GM21367 (cell line): ENCODE data around the gene TMEM59L.

Experiments used
- ATAC-seq: cut with Tn5 transposase; IDR thresholded peaks from one replicate; pipeline ENCODE4 v1.9.1; 2021; ENCODE audit not compliant: unreplicated experiment

TMEM59L gene

GRCh38 chr19:18656337-18657086, 43.8 kb downstream of the TMEM59L start:
- ATAC-seq, result no peak

- ATAC-seq, result no peak
These were observed 45.1 kb downstream of the TMEM59L start for GRCh38 chr19:18657590-18658365.

GRCh38 chr19:18658366-18658855, 45.7 kb downstream of the TMEM59L start:
- ATAC-seq, result no peak

GRCh38 chr19:18659281-18660050, 46.8 kb downstream of the TMEM59L start:
- no peak for ATAC-seq

GRCh38 chr19:18660051-18660910, 47.6 kb downstream of the TMEM59L start:
- ATAC-seq, result no peak

- no peak for ATAC-seq
These were observed 48.4 kb downstream of the TMEM59L start for GRCh38 chr19:18660939-18661670.

GRCh38 chr19:18662972-18663732, 50.5 kb downstream of the TMEM59L start:
- no peak for ATAC-seq

- ATAC-seq, result no peak
These were observed 51.4 kb downstream of the TMEM59L start for GRCh38 chr19:18663940-18664530.

- ATAC-seq, result no peak
These were observed 53.1 kb downstream of the TMEM59L start for GRCh38 chr19:18665771-18666202.

- ATAC-seq, result no peak
These were observed 53.6 kb downstream of the TMEM59L start for GRCh38 chr19:18666317-18666716.

GRCh38 chr19:18666784-18667183, 54.1 kb downstream of the TMEM59L start:
- no peak for ATAC-seq

- no peak for ATAC-seq
These were observed 55.0 kb downstream of the TMEM59L start for GRCh38 chr19:18667531-18668251.

- ATAC-seq, result no peak
These were observed 55.6 kb downstream of the TMEM59L start for GRCh38 chr19:18668252-18668631.

GRCh38 chr19:18668744-18669523, 56.3 kb downstream of the TMEM59L start:
- no peak for ATAC-seq

GRCh38 chr19:18669524-18669817, 56.8 kb downstream of the TMEM59L start:
- ATAC-seq, result no peak

GRCh38 chr19:18669883-18670282, 57.2 kb downstream of the TMEM59L start:
- ATAC-seq, result no peak

- no peak for ATAC-seq
These were observed 57.6 kb downstream of the TMEM59L start for GRCh38 chr19:18670312-18670711.
